GM21360 (cell line): ENCODE data around the gene QPCT.

Experiments
- ATAC-seq: cut with Tn5 transposase; IDR thresholded peaks from one replicate; pipeline ENCODE4 v1.9.1; 2021; ENCODE audit warnings: mild to moderate bottlenecking, moderate library complexity; ENCODE audit not compliant: unreplicated experiment

Gene QPCT

GRCh38 chr2:37324786-37325624 is 19.4 kb upstream of the QPCT start, which contains the start of gene PRKD3:
TSS of gene PRKD3 (minus strand) at chr2:37324833. CDS start at chr2:37316524, 8,309 bp downstream.
- peak; percentile 41 for ATAC-seq

GRCh38 chr2:37325625-37326071 is 18.8 kb upstream of the QPCT start:
- ATAC-seq, result no peak

- no peak for ATAC-seq
Measured at GRCh38 chr2:37326285-37326684, 18.1 kb upstream of the QPCT start.

- ATAC-seq, result no peak
Measured at GRCh38 chr2:37326866-37327634, 17.4 kb upstream of the QPCT start.

- no peak for ATAC-seq
Measured at GRCh38 chr2:37330681-37331080, 13.7 kb upstream of the QPCT start.

GRCh38 chr2:37332560-37332959 is 11.9 kb upstream of the QPCT start:
- ATAC-seq, result no peak

GRCh38 chr2:37333256-37333655 is 11.2 kb upstream of the QPCT start:
- ATAC-seq, result no peak

- ATAC-seq, result no peak
Measured at GRCh38 chr2:37335604-37336003, 8.8 kb upstream of the QPCT start.

GRCh38 chr2:37337620-37338280 is 6.7 kb upstream of the QPCT start:
- ATAC-seq, result no peak

- no peak for ATAC-seq
Measured at GRCh38 chr2:37338933-37339332, 5.5 kb upstream of the QPCT start.

GRCh38 chr2:37340637-37341036 is 3.8 kb upstream of the QPCT start:
- ATAC-seq, result no peak

- no peak for ATAC-seq
Measured at GRCh38 chr2:37342591-37343220, 1.7 kb upstream of the QPCT start.

GRCh38 chr2:37343537-37344434 is 644 bp upstream of the QPCT start:
- ATAC-seq, result no peak

GRCh38 chr2:37348155-37348554 is 3.7 kb downstream of the QPCT start:
- no peak for ATAC-seq

- no peak for ATAC-seq
Measured at GRCh38 chr2:37349231-37349860, 4.9 kb downstream of the QPCT start.

- no peak for ATAC-seq
Measured at GRCh38 chr2:37350034-37350433, 5.6 kb downstream of the QPCT start.

GRCh38 chr2:37354531-37354930 is 10.1 kb downstream of the QPCT start:
- ATAC-seq, result no peak

- no peak for ATAC-seq
Measured at GRCh38 chr2:37355735-37356134, 11.3 kb downstream of the QPCT start.

- ATAC-seq, result no peak
Measured at GRCh38 chr2:37356299-37356698, 11.9 kb downstream of the QPCT start.
